ENCODE data around the gene TMEM208.
A peak's percentile ranks its signal among the peaks of the same experiment; 100 is the strongest.

The TMEM208 gene

GRCh38 chr16:67226804-67227566, at the start of gene TMEM208:
Gene TMEM208 (plus strand): TSS chr16:67227130. CDS start chr16:67227219, 89 bp downstream.
- peak; percentile 95 for DNase-seq (ENCODE audit: low read depth)

- DNase-seq (ENCODE audit: low read depth): no peak
Observed at GRCh38 chr16:67177743-67178699, 48.9 kb upstream of the TMEM208 start.

DNA sequence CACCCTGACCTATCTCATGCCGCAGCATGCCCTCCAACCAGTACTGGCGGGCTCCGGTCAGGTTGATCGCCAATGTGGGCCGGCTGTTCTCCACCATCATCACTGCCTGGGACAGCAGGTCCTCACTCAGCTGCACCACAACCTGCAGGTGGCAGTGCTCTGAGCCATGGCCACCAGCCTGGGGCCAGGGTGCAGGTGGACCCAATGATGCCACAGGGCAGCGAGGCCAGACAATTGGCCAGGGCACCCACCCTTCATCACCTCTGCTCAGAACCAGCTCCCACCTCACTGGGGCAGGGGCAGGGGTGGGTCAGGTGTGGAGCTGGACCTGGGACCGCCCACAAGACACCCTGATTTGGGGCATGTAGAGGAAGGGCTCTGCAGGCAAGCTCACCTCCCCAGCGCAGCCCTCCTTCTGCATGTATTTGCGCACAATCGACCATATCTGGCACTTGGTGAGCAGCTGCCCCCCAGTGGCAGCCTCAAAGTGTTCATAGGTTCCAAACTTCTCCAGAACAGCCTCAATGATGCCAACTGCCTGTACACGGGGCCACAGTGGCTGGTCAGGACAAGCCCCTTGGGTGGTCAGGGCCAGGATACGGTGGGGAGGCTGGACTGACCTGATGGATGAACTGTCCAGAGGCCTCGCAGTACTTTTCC, 47.4 kb upstream of the TMEM208 start:
- no peak for DNase-seq (ENCODE audit: low read depth)

DNA sequence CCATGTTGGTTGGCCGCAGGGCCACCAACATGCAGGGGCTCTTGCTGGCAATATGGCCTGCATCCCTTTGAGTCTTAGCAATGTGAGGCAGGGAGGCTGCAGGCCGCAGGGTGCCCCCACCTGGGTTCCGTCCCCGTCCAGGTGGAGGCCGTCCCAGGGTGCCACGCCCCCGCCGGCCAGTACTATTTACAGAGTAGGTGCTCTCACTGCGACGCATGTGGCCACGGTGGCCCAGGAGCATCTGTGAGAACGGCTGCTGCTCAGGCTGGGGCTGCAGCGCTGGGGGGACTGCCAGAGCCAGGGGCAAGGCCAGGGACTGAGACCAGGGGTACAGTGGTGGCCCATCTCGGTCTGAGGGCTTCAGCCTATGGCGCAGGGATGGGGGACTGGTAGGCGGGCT, 46.8 kb upstream of the TMEM208 start:
- DNase-seq (ENCODE audit: low read depth): no peak

DNA sequence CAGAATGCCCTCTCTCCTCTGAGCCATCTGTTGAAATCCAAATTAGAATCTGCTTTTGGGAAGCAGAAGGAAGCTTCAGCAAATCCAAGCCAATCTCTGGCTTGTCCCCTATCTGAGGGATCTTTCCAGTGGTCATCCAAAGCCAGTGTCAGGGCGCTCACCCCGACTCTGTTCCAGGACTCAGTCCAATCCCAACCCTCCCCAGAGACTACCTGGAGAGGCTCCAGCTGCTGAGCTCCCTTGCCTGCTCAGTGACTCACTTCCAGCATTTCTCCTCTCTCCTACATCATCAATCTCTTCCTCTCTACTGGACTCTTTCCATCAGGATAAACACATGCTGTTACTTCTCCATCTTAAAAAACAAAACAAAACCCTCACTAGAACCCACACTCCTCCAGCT, 45.6 kb upstream of the TMEM208 start:
- no peak for DNase-seq (ENCODE audit: low read depth)

DNA sequence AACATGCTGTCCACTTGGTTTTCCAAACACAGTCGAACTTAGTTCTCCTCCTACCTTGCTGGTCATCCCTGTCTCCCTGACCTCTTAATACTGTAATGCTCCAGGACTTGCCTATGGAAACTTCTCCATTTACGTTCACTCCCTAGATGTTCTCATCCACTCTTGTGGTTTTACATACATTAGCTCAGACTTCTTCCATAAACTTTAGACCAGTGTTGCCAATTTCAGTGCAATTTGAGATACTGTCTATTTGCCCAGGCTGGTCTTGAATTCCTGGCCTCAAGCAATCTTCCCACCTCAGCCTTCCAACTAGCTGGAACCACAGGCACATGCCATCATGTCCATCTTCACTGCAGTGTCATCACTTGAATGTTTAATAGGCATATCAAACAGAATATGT, 44.6 kb upstream of the TMEM208 start:
- DNase-seq (ENCODE audit: low read depth): no peak

DNA sequence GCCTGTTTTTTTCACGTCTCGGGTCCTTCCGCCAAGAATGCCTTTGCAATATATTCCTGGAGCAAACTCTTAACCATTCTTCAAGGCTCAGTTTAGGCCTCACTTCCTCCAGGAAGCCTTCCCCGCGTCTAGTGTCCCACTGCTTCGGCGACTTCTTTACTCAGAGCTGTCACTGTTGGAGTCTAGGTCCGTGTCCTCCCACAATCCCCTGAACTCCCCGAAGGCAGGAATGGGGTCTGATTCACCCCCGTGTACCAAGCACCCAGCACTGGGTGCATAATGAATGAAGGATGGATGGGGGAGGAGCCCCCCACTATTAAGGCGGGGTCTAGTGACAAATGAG, 43.7 kb upstream of the TMEM208 start:
- DNase-seq (ENCODE audit: low read depth): no peak

- DNase-seq (ENCODE audit: low read depth): peak; percentile 92
Observed at GRCh38 chr16:67183627-67184452, 43.1 kb upstream of the TMEM208 start, which contains the start of gene MATCAP1. Gene MATCAP1 (minus strand): TSS chr16:67183963. CDS start chr16:67180610, 3,353 bp downstream.

DNA sequence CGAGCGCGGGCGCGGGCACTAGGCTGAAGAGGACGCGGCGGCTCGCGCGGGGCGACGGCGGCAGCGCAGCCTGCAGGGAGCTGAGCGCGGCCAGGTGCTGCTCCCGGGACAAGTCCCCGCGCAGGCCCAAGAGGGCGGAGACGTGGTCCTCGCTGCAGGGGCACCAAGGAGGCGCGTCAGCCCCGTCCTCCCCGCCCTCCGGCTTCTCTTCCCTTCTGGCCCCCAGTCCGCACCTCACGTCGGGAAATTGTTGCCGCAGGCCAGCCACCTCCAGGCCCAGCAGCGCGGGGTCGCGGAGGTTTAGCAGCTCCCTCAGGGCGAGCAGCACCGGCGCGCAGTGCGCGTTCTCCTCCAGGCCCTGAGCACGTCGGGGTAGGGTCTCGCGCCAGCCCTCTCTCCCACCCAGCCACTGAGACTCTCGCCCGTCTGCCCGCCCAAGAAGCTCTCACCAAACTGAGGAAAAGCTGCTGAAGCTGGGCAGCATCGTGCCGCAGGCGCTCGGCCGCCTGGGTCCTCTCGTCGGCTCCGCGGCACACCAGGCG, 42.4 kb upstream of the TMEM208 start:
- DNase-seq (ENCODE audit: low read depth): no peak

GRCh38 chr16:67184995-67185650, 41.8 kb upstream of the TMEM208 start:
- DNase-seq (ENCODE audit: low read depth): peak; percentile 67

DNA sequence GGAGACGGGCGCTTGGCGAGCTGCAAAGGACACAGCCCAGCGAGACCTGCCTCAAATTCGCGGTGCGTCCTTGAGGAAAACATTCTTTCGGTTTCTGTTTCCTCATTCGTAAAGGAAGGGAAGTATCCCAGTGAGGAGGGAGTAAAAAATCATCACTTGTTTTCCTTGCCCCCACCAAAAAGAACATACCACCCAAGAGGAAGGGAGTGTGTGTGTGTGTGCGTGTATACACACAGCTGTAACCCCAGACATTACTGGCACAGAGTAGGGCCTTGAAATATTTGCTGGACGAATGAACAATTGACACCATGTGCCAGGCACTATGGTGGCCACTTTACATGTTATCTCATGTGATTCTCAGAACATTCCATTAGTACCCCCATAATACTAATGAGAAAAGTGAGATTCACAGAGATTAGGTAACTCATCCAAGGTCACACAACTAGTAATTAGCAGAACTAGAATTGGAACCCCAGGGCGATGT, 41.2 kb upstream of the TMEM208 start:
- no peak for DNase-seq (ENCODE audit: low read depth)

DNA sequence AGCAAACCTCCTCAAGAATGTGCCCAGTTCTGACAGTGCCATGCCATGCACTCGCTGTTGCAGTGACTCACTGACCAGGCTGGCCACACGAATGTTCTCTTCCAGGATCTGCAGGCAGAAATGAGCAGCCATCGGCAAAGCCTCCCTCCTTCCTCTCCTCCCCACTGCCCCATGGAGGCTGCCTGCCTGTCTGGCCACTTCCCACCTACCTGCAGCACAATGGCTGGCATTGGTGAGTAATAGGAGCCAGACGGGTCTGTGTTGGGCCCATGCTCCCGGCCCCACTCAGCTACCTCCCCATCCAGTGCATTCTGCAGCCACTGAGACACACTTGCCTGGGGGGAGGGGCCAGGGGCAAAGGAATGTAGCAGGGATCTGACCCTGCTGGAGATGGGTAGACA, 40.4 kb upstream of the TMEM208 start:
- DNase-seq (ENCODE audit: low read depth): no peak

- no peak for DNase-seq (ENCODE audit: low read depth)
Observed at GRCh38 chr16:67187175-67187890, 39.6 kb upstream of the TMEM208 start.

DNA sequence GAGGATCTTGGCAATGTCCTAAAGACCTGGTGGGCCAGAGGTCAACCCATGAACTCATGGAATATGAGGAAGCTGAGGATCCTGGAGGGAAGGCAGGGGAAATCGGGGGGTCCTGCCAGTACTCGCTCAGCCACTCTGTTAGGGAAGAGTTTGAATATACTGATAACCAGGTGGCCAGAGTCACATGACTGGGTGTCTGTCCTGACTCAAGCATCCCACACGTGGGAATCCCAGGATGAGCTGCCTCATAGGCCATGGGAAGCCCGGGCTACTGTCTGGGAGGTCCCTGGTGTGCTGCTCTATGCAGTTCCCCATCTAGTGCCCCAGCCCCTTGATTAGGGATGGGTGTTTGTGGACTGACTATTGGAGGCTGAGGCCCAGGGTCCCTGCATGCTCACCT, 38.6 kb upstream of the TMEM208 start:
- DNase-seq (ENCODE audit: low read depth): no peak

DNA sequence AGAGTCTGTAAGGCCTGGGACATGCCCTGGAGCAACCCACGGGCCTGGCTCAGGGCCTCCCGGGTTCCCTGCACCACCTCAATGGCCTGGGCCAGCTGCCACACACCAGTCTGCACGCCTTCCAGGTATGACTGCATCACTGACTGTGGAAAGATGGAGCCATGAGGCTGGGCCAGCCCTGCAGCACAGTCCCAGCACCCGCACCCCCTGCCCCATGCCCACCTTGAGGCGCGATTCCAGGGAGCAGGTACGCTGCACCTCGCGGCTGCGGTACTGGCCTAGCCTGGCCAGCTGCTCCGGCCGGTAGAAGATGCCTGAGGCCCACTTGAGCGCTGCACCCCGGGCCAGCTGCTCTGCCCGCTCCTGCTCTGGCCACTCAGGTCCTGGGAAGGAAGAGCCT, 38.1 kb upstream of the TMEM208 start:
- DNase-seq (ENCODE audit: low read depth): no peak

DNA sequence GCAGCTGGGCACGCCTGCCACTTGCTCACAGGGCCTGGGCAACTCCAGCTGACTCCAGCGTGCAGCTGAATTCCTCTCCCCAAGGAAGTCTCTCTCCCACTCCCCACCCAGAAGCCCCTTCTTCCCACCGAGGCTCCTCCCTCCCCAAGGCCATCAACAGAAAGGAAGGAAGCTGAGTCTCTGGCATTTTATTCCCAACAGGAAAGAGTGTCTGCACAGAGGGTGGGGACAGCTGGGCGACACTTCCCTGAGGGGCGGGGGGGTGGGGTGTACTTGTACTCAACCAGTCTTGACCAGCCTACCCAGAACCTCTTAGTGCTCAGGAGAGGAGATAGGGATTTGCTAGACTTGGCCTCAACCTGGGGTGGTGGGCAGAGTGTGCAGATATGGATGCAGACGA, 36.9 kb upstream of the TMEM208 start, which contains the start of gene EXOC3L1:
EXOC3L1 (minus strand) TSS at position 96 of the 400 bp plus-strand sequence. CDS start 460 bp downstream, outside the sequence.
- no peak for DNase-seq (ENCODE audit: low read depth)

DNA sequence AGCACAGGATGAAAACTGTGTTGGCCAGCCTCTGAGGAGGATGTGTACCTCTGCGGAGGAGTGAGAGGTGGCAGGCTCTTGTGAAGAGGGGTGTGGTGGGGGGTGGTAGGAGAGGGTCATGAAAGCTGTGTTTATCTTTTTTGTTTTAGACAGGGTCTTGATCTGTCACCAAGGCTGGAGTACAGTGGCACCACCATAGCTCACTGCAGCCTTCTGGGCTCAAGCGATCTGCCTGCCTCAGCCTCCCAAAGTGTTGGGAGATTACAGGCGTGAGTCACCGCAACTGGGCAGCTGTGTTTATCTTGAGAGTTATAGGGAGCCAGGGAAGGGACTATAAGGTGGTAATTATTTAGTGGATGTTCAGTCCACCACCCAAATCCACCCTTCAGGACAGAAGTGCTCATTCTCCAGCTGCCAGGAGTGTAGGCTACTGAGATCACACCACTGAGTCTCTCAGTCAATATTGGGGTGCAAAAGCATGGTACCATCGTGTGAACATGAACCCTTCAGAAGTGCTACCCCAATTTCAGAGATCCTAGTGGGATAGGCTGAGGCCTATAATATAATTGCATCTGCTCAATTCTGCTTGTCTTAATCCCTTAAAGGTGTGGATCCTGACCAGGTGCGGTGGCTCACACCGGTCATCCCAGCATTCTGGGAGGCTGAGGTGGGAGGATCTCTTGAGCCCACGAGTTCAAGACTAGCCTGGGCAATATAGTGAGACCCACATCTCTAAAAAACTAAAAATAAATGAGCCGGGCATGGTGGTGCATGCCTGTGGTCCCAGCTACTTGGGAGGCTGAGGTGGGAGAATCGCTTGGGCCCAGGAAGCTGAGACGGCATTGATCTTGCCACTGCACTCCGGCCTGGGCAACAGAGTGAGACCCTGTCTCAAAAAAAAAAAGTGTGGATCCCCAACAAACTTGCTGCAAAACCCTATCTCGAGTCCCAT, 36.2 kb upstream of the TMEM208 start:
- no peak for DNase-seq (ENCODE audit: low read depth)

GRCh38 chr16:67191411-67191994, 35.4 kb upstream of the TMEM208 start:
- no peak for DNase-seq (ENCODE audit: low read depth)
